Measurements from ENCODE around the gene PCID2.
A peak's percentile ranks its signal among the peaks of the same experiment; 100 is the strongest.
"Not testable (repeated sequence)": the region's sequence is repeated elsewhere in the genome, so short reads cannot be mapped to it uniquely, and the experiment has no call there.

PCID2 gene

GRCh38 chr13:113208421-113209335 lies at the start of gene PCID2:
Gene PCID2 (minus strand): TSS chr13:113208669. CDS start chr13:113208634, 35 bp downstream.
- DNase-seq (ENCODE audit: extremely low read depth in 1 of 2, low read depth in 1 of 2): peak; percentile 83

- not testable (repeated sequence) for DNase-seq (ENCODE audit: extremely low read depth in 1 of 2, low read depth in 1 of 2)
Observed at GRCh38 chr13:113257908-113258307, 49.4 kb upstream of the PCID2 start.

GRCh38 chr13:113252516-113253095 lies 44.1 kb upstream of the PCID2 start:
- DNase-seq (ENCODE audit: extremely low read depth in 1 of 2, low read depth in 1 of 2): no peak

GRCh38 chr13:113245849-113246796 lies 37.7 kb upstream of the PCID2 start:
- DNase-seq (ENCODE audit: extremely low read depth in 1 of 2, low read depth in 1 of 2): no peak

- no peak for DNase-seq (ENCODE audit: extremely low read depth in 1 of 2, low read depth in 1 of 2)
Observed at GRCh38 chr13:113243847-113244246, 35.4 kb upstream of the PCID2 start.

- DNase-seq (ENCODE audit: extremely low read depth in 1 of 2, low read depth in 1 of 2): not testable (repeated sequence)
Observed at GRCh38 chr13:113241623-113242022, 33.2 kb upstream of the PCID2 start.

GRCh38 chr13:113239986-113240385 lies 31.5 kb upstream of the PCID2 start:
- no peak for DNase-seq (ENCODE audit: extremely low read depth in 1 of 2, low read depth in 1 of 2)

GRCh38 chr13:113239357-113239756 lies 30.9 kb upstream of the PCID2 start:
- DNase-seq (ENCODE audit: extremely low read depth in 1 of 2, low read depth in 1 of 2): no peak

GRCh38 chr13:113238536-113238935 lies 30.1 kb upstream of the PCID2 start:
- DNase-seq (ENCODE audit: extremely low read depth in 1 of 2, low read depth in 1 of 2): no peak

- DNase-seq (ENCODE audit: extremely low read depth in 1 of 2, low read depth in 1 of 2): no peak
Observed at GRCh38 chr13:113233101-113233500, 24.6 kb upstream of the PCID2 start.

GRCh38 chr13:113232208-113233003 lies 23.9 kb upstream of the PCID2 start:
- no peak for DNase-seq (ENCODE audit: extremely low read depth in 1 of 2, low read depth in 1 of 2)

GRCh38 chr13:113231306-113232207 lies 23.1 kb upstream of the PCID2 start:
- no peak for DNase-seq (ENCODE audit: extremely low read depth in 1 of 2, low read depth in 1 of 2)

GRCh38 chr13:113229791-113230190 lies 21.3 kb upstream of the PCID2 start:
- no peak for DNase-seq (ENCODE audit: extremely low read depth in 1 of 2, low read depth in 1 of 2)

GRCh38 chr13:113229161-113229560 lies 20.7 kb upstream of the PCID2 start:
- DNase-seq (ENCODE audit: extremely low read depth in 1 of 2, low read depth in 1 of 2): no peak

GRCh38 chr13:113226873-113227450 lies 18.5 kb upstream of the PCID2 start:
- DNase-seq (ENCODE audit: extremely low read depth in 1 of 2, low read depth in 1 of 2): no peak

- no peak for DNase-seq (ENCODE audit: extremely low read depth in 1 of 2, low read depth in 1 of 2)
Observed at GRCh38 chr13:113225515-113225914, 17.0 kb upstream of the PCID2 start.

GRCh38 chr13:113224486-113224885 lies 16.0 kb upstream of the PCID2 start:
- no peak for DNase-seq (ENCODE audit: extremely low read depth in 1 of 2, low read depth in 1 of 2)

GRCh38 chr13:113223070-113223469 lies 14.6 kb upstream of the PCID2 start:
- no peak for DNase-seq (ENCODE audit: extremely low read depth in 1 of 2, low read depth in 1 of 2)

- no peak for DNase-seq (ENCODE audit: extremely low read depth in 1 of 2, low read depth in 1 of 2)
Observed at GRCh38 chr13:113220877-113221276, 12.4 kb upstream of the PCID2 start.

Measured in stimulated activated CD8-positive, alpha-beta memory T cell treated with anti-CD3 and anti-CD28 coated beads, Interleukin-7, amount 100 ng/mL, for 48 hours (primary cell).